Epithelial cell of proximal tubule (primary cell): ENCODE measurements around the gene ZC2HC1B. TPM values are rescaled to one million over a fixed set of nuclear protein-coding genes. Genes with fewer than 3 reads are reported as not detected.

Experiments used
- DNase-seq: peaks from one replicate; pipeline ENCODE4 v3.0.0-alpha.2; 2011; ENCODE audit warnings: low read depth
- H3K4me3 ChIP-seq: 2 replicates; pipeline ENCODE4 v1.5.1; 2011; ENCODE audit warnings: low read depth, mild to moderate bottlenecking, low read length
- CTCF ChIP-seq: conservative IDR thresholded peaks from 2 replicates; pipeline ENCODE4 v1.5.1; 2012; ENCODE audit warnings: low read depth, mild to moderate bottlenecking, low read length
- total RNA-seq: library from RNA; depleted of rRNA; stranded (reverse); fragments of >200 nt; gene quantifications from 2 replicates; pipeline ENCODE4 v1.2.3, GENCODE V29; 2015

ZC2HC1B gene
- total RNA-seq, 1 donor from 2014 or later, result not detected

- DNase-seq, result no peak
- TF ChIP-seq CTCF, result no peak
- H3K4me3 ChIP-seq, result no peak overlapping the region
Measured at GRCh38 chr6:143934331-143934730, 70.1 kb downstream of the ZC2HC1B start.

GRCh38 chr6:143934867-143935266, 70.6 kb downstream of the ZC2HC1B start:
- no peak for DNase-seq
- no peak overlapping the region for H3K4me3 ChIP-seq
- no peak for TF ChIP-seq CTCF

GRCh38 chr6:143936347-143936746, 72.1 kb downstream of the ZC2HC1B start:
- DNase-seq, result no peak
- no peak for TF ChIP-seq CTCF
- H3K4me3 ChIP-seq, result no peak overlapping the region

- DNase-seq, result no peak
- no peak for TF ChIP-seq CTCF
- no peak overlapping the region for H3K4me3 ChIP-seq
Measured at GRCh38 chr6:143936778-143937667, 72.7 kb downstream of the ZC2HC1B start.

- DNase-seq, result no peak
- no peak for TF ChIP-seq CTCF
- no peak overlapping the region for H3K4me3 ChIP-seq
Measured at GRCh38 chr6:143937668-143937970, 73.3 kb downstream of the ZC2HC1B start.

- no peak overlapping the region for H3K4me3 ChIP-seq
- DNase-seq, result no peak
- TF ChIP-seq CTCF, result no peak
Measured at GRCh38 chr6:143939364-143939763, 75.1 kb downstream of the ZC2HC1B start.

GRCh38 chr6:143940011-143940597, 75.8 kb downstream of the ZC2HC1B start:
- no peak for DNase-seq
- TF ChIP-seq CTCF, result peak; percentile 97
- no peak overlapping the region for H3K4me3 ChIP-seq
